Activated CD8-positive, alpha-beta T cell treated with anti-CD3 and anti-CD28 coated beads, Interleukin-2, amount 10 ng/mL, durations not matched to agents 7 days and 5 days (primary cell): ENCODE data around the gene CLEC20A. TPM values are rescaled to one million over a fixed set of nuclear protein-coding genes. Genes with fewer than 3 reads are reported as not detected.

Experiments
- ATAC-seq: fragments of 150-1000 bp; cut with Tn5 transposase; one replicate; pipeline ENCODE4 v1.10.0; 2021; ENCODE audit warnings: moderate library complexity
- CTCF ChIA-PET: fragments of 350-600 bp; sonication (Branson Sonifier 250); formaldehyde crosslinking; loops from one replicate; lab custom pipeline; 2021; ENCODE audit warnings: antibody characterized with exemption; lab: Charles Lee
- POLR2A ChIA-PET: fragments of 350-600 bp; sonication (Branson Sonifier 250); formaldehyde crosslinking; loops from one replicate; lab custom pipeline; 2021; ENCODE audit warnings: antibody characterized with exemption; lab: Charles Lee
- DNase-seq: peaks from one replicate; pipeline ENCODE4 v3.0.0-alpha.2; 2020
- H3K27ac Mint-ChIP-seq: one replicate; pipeline ENCODE4 v1.8.0; 2021; ENCODE audit warnings: mild to moderate bottlenecking, mixed read lengths
- H3K27me3 Mint-ChIP-seq: one replicate; pipeline ENCODE4 v1.8.0; 2021; ENCODE audit warnings: low read depth, mixed read lengths
- H3K36me3 Mint-ChIP-seq: one replicate; pipeline ENCODE4 v1.8.0; 2021; ENCODE audit warnings: low read depth, mixed read lengths
- H3K4me1 Mint-ChIP-seq: one replicate; pipeline ENCODE4 v1.8.0; 2021; ENCODE audit warnings: low read depth, mixed read lengths
- H3K4me3 Mint-ChIP-seq: one replicate; pipeline ENCODE4 v1.8.0; 2021; ENCODE audit warnings: mild to moderate bottlenecking, mixed read lengths
- H3K9me3 Mint-ChIP-seq: one replicate; pipeline ENCODE4 v1.8.0; 2022; ENCODE audit warnings: mixed read lengths; ENCODE audit not compliant: insufficient read depth
- total RNA-seq, 2 experiments: library from RNA; stranded (reverse); gene quantifications; one replicate each; pipeline ENCODE4 v1.2.3, GENCODE V29; 2021

Gene CLEC20A
- total RNA-seq, 2 experiments from 2014 or later = not detected

DNA sequence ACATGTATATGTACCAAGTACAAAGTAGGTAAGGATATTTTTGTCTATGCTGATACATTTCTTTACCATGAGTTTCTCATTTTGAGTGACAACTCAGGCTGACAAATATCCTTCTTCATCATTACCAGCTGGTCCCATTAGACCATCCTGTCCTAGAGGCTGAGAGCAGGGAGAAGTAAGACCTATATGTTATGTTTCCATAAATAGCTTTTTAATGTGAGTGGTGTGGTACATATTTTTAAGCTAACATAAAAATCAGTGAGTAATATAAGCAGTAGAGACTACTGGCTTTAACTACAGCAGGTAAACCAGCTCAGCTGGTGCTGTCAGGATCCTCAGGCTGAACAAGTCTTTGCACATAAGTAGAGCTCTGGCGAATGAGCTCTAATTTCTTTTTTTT lies 62.4 kb downstream of the CLEC20A start:
- Mint-ChIP-seq H3K9me3 (no peaks in the 10 kb centered on the region), H3K4me3 (no peak overlapping the region), H3K27me3 (no peaks in the 10 kb centered on the region), H3K4me1 (no peaks in the 10 kb centered on the region), H3K36me3 (no peaks in the 10 kb centered on the region), H3K27ac (no peak overlapping the region)
- no peak for DNase-seq
- ChIA-PET CTCF (interaction anchor here (1.0 kb wide), 1 partner anchor 124 kb away, joined by 3 read pairs; no protein-coding TSS in a partner anchor), POLR2A (interaction anchor here (0.6 kb wide), 1 partner anchor 1353 kb away, joined by 4 read pairs; no protein-coding TSS in a partner anchor)
- ATAC-seq = no peak

Other genes starting within 250 kb of the CLEC20A start
- gene TEX35, start 16.1 kb upstream of the CLEC20A start, total RNA-seq = not detected
- gene RALGPS2, start 228.3 kb upstream of the CLEC20A start, total RNA-seq = 1 to 10 TPM; 4.0 to 5.1 TPM